Stimulated activated naive B cell treated with anti-CD40 and anti-IgM and Interleukin-4, amounts not matched to agents 10 μg/mL and 1 μg/mL and 100 μg/mL, for 72 hours (primary cell): Measurements from ENCODE around the gene RBM47.
"Not testable (repeated sequence)": the region's sequence is repeated elsewhere in the genome, so short reads cannot be mapped to it uniquely, and the experiment has no call there.

ENCODE experiments used
- ATAC-seq, 2 donors: fragments of 150-1000 bp; cut with Tn5 transposase; replicated peaks; 2 replicates each; pipeline ENCODE4 v1.10.0; 2021; ENCODE audit warnings: moderate library complexity in 1 of 2
- DNase-seq: peaks from one replicate; pipeline ENCODE4 v3.0.0; 2021
- H3K27ac Mint-ChIP-seq: one replicate; pipeline ENCODE4 v1.8.0; 2022; ENCODE audit warnings: mild to moderate bottlenecking, mixed read lengths
- H3K27me3 Mint-ChIP-seq, 2 donors: one replicate each; pipeline ENCODE4 v1.8.0; 2022; ENCODE audit warnings: mixed read lengths in 2 of 2
- H3K36me3 Mint-ChIP-seq, 2 donors: one replicate each; pipeline ENCODE4 v1.8.0; 2022; ENCODE audit warnings: mixed read lengths in 2 of 2, mild to moderate bottlenecking in 1 of 2
- H3K4me1 Mint-ChIP-seq, 2 donors: one replicate each; pipeline ENCODE4 v1.8.0; 2022; ENCODE audit warnings: mixed read lengths in 2 of 2, mild to moderate bottlenecking in 1 of 2
- H3K4me3 Mint-ChIP-seq, 2 donors: one replicate each; pipeline ENCODE4 v1.8.0; 2022; ENCODE audit warnings: mild to moderate bottlenecking in 2 of 2, mixed read lengths in 2 of 2, moderate library complexity in 1 of 2
- H3K9me3 Mint-ChIP-seq, 2 donors: one replicate each; pipeline ENCODE4 v1.8.0; 2022; ENCODE audit warnings: mixed read lengths in 2 of 2, mild to moderate bottlenecking in 1 of 2

Gene RBM47

GRCh38 chr4:40401631-40402030, 228.0 kb downstream of the RBM47 start:
- no peaks in the 10 kb centered on the region for H3K4me1 Mint-ChIP-seq
- peaks cover 0 to 6% of the 10 kb centered on the region in 2 donors for H3K9me3 Mint-ChIP-seq
- no peaks in the 10 kb centered on the region for H3K27me3 Mint-ChIP-seq
- DNase-seq (no peak), ATAC-seq (no peak)
- no peak overlapping the region for H3K4me3 Mint-ChIP-seq
- no peak overlapping the region for H3K27ac Mint-ChIP-seq
- H3K36me3 Mint-ChIP-seq, result peaks cover 2 to 4% of the 10 kb centered on the region in 2 donors

DNA sequence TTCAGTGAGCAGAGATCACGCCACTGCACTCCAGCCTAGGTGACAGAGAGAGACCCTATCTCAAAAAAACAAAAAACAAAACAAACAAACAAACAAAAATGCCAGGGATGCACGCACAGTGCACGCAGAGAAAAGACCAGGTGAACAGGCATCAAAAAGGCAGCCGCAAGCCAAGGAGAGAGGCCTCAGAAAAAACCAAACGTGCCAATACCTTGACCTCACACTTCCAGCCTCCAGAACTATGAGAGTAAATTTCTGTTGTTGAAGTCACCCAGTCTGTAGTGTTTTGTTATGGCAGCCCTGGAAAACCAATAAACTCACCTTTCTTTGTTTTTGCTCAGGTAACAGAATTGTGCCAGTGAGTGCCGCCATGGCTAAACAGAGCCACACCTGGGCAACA, 228.6 kb downstream of the RBM47 start:
- no peak overlapping the region for H3K4me3 Mint-ChIP-seq
- peaks cover 2 to 4% of the 10 kb centered on the region in 2 donors for H3K36me3 Mint-ChIP-seq
- H3K27ac Mint-ChIP-seq, result no peak overlapping the region
- no peaks in the 10 kb centered on the region for H3K27me3 Mint-ChIP-seq
- peaks cover 0 to 5% of the 10 kb centered on the region in 2 donors for H3K9me3 Mint-ChIP-seq
- no peaks in the 10 kb centered on the region for H3K4me1 Mint-ChIP-seq
- DNase-seq, result no peak
- ATAC-seq, result no peak

DNA sequence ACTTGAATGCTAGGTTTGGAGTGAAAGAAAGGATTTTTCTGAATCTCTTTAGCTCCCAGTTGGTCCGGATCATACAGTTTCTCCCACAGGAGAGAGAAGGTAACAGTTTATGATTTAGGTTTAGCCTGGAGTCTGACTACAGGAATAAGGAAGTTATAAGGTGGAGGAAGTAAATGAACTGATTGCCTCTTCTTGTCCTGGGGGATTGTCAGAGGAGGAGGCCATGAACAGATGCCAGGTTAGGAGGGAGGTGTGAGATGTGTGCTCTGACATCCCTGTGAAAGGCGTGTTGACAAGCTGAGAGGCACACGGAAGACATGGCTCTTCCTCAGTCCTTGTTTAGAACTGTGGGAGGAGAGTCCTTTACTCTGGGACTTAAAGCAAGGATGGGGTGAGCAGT, 230.1 kb downstream of the RBM47 start:
- no peak for ATAC-seq
- Mint-ChIP-seq H3K9me3 (peaks cover 0 to 1% of the 10 kb centered on the region in 2 donors), H3K27ac (no peak overlapping the region), H3K4me3 (no peak overlapping the region), H3K4me1 (no peaks in the 10 kb centered on the region), H3K36me3 (no peaks in the 10 kb centered on the region), H3K27me3 (no peaks in the 10 kb centered on the region)
- DNase-seq, result no peak

DNA sequence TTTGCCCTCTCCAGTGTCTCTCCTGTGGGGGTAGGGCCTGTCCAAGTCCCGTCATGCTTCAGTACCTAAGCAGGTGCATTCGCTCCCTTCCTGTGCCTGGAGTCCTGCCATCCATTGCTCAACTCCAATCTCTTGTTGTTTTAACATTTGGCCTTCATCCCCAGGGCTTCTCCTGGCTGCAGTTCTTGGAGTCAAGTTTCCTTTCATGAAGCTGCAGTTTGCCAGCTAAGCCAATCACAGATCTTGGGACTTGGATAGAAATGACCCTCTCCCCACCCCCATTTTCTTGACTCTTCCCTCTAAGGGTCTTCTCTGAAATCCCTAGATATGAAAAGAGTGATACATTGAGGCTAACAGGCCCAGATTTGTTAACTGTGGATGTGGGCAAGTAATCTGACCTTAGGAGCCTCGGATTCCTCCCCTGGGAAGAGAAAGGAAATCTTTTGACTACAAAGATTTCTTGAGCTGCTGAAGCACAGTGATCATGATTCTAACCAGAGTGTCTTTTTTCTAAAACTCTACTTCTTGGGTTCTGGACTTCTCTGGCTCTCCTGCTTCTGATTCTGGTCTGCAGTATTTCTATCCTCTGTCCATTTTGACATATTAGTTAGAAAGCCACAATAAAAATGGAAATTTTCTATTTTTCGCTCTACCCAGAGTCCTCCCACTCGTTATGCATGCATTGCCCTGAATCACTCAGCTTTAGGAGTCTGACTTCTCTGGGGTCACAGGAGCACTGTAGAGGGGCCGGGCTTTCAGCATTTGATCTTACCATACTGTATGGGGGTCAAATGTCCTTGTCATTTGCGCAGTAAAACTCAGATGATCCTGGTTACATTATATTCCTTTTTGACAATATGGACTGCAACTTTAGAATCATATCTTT, 233.5 kb downstream of the RBM47 start:
- DNase-seq, result no peak
- no peak for ATAC-seq
- Mint-ChIP-seq H3K27ac (no peak overlapping the region), H3K9me3 (peaks cover 0 to 2% of the 10 kb centered on the region in 2 donors), H3K4me3 (no peak overlapping the region), H3K4me1 (no peaks in the 10 kb centered on the region), H3K27me3 (no peaks in the 10 kb centered on the region), H3K36me3 (no peaks in the 10 kb centered on the region)

- ATAC-seq (no peak), DNase-seq (no peak)
- Mint-ChIP-seq H3K4me1 (no peaks in the 10 kb centered on the region), H3K9me3 (peaks cover 0 to 2% of the 10 kb centered on the region in 2 donors), H3K4me3 (no peak overlapping the region), H3K27ac (no peak overlapping the region), H3K27me3 (no peaks in the 10 kb centered on the region), H3K36me3 (no peaks in the 10 kb centered on the region)
Measured at GRCh38 chr4:40395166-40395900, 234.3 kb downstream of the RBM47 start.

DNA sequence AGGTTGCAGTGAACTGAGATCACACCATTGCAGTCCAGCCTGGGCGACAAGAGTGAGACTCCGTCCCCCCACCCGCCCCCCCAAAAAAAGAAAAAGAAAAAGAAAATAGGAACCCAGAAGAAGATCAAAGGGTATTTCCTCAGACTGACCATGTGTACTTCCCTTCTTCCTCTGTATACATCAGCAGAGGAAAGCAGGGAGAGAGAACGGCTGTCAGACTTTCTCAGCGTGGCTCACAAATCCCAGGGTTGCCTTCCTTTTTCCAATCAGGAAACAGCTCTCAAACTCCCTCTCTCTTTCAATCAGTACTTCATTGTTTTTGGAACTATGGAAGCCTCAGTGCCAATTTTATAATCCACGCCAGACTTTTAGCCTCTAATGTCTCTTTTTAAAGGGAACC, 235.4 kb downstream of the RBM47 start:
- ATAC-seq (no peak), DNase-seq (no peak)
- Mint-ChIP-seq H3K36me3 (no peaks in the 10 kb centered on the region), H3K27ac (no peak overlapping the region), H3K9me3 (peaks cover 0 to 2% of the 10 kb centered on the region in 2 donors), H3K27me3 (no peaks in the 10 kb centered on the region), H3K4me3 (no peak overlapping the region), H3K4me1 (no peaks in the 10 kb centered on the region)

GRCh38 chr4:40392241-40392640, 237.4 kb downstream of the RBM47 start:
- not testable (repeated sequence) for H3K36me3 Mint-ChIP-seq, H3K4me3 Mint-ChIP-seq, H3K9me3 Mint-ChIP-seq, ATAC-seq, H3K27me3 Mint-ChIP-seq, DNase-seq, H3K4me1 Mint-ChIP-seq, H3K27ac Mint-ChIP-seq

- Mint-ChIP-seq H3K4me1 (no peaks in the 10 kb centered on the region), H3K4me3 (no peak overlapping the region), H3K9me3 (peaks cover 0 to 2% of the 10 kb centered on the region in 2 donors), H3K27ac (no peak overlapping the region), H3K27me3 (no peaks in the 10 kb centered on the region), H3K36me3 (no peaks in the 10 kb centered on the region)
- ATAC-seq (no peak), DNase-seq (no peak)
Measured at GRCh38 chr4:40389986-40390385, 239.7 kb downstream of the RBM47 start.

DNA sequence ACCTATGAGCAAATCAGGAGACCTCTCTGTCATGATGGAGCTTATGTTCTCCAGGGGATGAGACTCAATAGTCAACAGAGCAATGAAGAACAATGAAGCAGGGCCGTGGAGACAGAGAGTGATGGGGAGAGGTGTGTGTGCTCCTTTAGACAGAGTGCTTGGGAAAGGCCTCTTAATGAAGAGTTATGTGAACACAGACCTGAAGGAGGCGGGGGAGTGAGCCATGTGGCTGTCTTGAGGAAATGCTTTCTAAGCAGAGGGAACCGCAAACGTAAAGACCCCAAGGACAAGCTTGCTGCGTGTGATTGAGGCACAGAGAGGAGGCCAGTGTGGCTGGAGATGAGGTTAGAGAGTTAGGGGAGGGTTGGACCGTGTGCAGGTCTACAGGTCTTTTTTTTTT, 241.4 kb downstream of the RBM47 start:
- Mint-ChIP-seq H3K27me3 (no peaks in the 10 kb centered on the region), H3K4me1 (no peaks in the 10 kb centered on the region), H3K9me3 (no peaks in the 10 kb centered on the region), H3K4me3 (no peak overlapping the region), H3K27ac (no peak overlapping the region), H3K36me3 (no peaks in the 10 kb centered on the region)
- DNase-seq (no peak), ATAC-seq (no peak)

DNA sequence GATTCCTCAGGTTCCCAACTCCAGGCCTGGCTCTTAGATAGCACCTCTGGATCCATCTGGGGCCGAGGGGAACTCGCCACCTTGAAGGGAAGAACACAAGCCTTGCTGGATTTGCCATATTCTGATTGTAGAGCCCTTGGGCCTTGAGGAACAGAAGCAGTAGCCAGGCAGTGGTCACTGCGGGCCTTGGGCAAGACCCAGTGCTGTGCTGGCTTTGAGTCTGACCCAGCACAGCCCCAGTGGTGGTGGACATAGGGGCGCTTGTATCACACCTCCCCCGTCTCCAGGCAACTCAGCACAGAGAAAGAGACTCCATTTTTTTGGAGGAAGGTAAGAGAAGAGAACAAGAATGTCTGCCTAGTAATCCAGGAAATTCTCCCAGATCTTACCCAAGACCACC, 249.0 kb downstream of the RBM47 start:
- Mint-ChIP-seq H3K36me3 (no peaks in the 10 kb centered on the region), H3K4me1 (no peaks in the 10 kb centered on the region), H3K4me3 (no peak overlapping the region), H3K9me3 (no peaks in the 10 kb centered on the region), H3K27me3 (no peaks in the 10 kb centered on the region), H3K27ac (peak overlapping the region; percentile 48)
- DNase-seq (no peak), ATAC-seq (no peak)

- DNase-seq, result no peak
- Mint-ChIP-seq H3K9me3 (no peaks in the 10 kb centered on the region), H3K4me1 (no peaks in the 10 kb centered on the region), H3K27ac (no peak overlapping the region), H3K36me3 (no peaks in the 10 kb centered on the region), H3K4me3 (no peak overlapping the region), H3K27me3 (no peaks in the 10 kb centered on the region)
- ATAC-seq, result no peak
Measured at GRCh38 chr4:40379248-40379647, 250.4 kb downstream of the RBM47 start.

- no peak for ATAC-seq
- H3K9me3 Mint-ChIP-seq, result no peaks in the 10 kb centered on the region
- no peak for DNase-seq
- no peak overlapping the region for H3K27ac Mint-ChIP-seq
- no peak overlapping the region for H3K4me3 Mint-ChIP-seq
- H3K36me3 Mint-ChIP-seq, result no peaks in the 10 kb centered on the region
- H3K27me3 Mint-ChIP-seq, result no peaks in the 10 kb centered on the region
- H3K4me1 Mint-ChIP-seq, result no peaks in the 10 kb centered on the region
Measured at GRCh38 chr4:40378619-40379018, 251.0 kb downstream of the RBM47 start.

DNA sequence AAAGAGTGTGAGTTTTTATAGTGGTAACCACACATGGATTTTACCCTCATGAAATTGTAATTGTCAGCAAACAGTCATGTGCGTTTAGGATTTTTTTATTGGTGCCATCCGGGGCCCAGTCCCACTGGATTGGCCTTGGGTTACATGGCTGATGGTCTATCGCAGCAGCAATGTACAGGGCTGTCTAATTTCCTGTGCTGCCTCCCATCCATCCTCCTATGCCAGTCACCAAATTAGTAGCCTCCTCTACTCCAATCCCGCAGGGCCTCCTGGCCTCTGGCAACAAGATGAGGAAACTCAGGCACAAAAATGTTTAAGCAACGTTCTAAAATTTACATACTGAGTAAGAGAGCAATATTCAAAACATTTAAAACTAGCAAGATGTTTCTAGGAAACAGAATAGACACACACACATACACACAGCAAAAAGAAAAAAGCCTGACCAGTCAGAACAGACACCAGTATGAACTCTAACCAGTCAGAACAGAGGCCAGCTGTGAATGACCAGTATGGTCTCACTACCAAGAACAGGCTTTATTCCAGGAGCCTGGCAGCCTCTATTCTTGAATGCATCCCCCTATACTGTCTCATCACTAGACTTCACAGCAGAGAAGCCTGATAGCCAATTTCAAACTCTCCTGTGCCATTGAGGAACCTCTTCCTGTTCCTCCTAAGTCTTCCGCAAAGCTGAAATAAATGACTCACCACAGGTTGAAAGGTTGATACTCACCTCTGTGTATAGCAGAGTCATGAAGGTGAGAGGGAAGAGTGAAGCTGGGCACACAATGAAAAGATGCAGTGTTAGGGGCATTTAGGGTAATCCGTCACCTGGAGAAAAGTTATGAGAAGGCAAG, 251.9 kb downstream of the RBM47 start:
- ATAC-seq (peak; percentile 31 to 48), DNase-seq (no peak)
- H3K4me1 Mint-ChIP-seq, result no peaks in the 10 kb centered on the region
- H3K9me3 Mint-ChIP-seq, result no peaks in the 10 kb centered on the region
- H3K36me3 Mint-ChIP-seq, result no peaks in the 10 kb centered on the region
- H3K4me3 Mint-ChIP-seq, result no peak overlapping the region
- H3K27ac Mint-ChIP-seq, result no peak overlapping the region
- no peaks in the 10 kb centered on the region for H3K27me3 Mint-ChIP-seq

DNA sequence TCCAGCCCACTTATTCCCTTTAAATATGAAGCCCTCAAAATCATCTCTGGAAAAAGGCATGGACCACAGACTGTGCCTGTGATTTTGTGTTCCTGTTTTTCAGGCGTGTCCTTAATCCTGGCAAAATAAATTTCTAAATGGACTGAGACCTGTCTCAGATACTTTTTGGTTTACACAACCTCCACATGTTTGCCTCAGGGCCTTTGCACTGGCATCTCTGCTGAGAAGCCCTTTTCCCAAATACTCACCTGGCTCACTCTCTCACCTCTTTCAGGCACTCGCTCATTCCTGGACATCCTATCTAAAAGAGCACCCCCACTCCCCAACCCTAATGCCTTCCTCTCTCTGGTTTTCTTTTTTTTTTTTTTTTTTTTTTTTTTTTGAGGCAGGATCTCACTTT, 254.0 kb downstream of the RBM47 start:
- Mint-ChIP-seq H3K9me3 (no peaks in the 10 kb centered on the region), H3K27ac (no peak overlapping the region), H3K36me3 (no peaks in the 10 kb centered on the region), H3K27me3 (no peaks in the 10 kb centered on the region), H3K4me1 (no peaks in the 10 kb centered on the region), H3K4me3 (no peak overlapping the region)
- ATAC-seq, result no peak
- DNase-seq, result no peak
